Liver (tissue), 9 donors: ENCODE measurements around the gene LY6G5B. TPM values are rescaled to one million over a fixed set of nuclear protein-coding genes. Genes with fewer than 3 reads are reported as not detected.
A peak's percentile ranks its signal among the peaks of the same experiment; 100 is the strongest.

Source experiments
- DNase-seq: peaks from one replicate; pipeline ENCODE4 v3.0.0-alpha.2; 2017; ENCODE audit warnings: low spot score
- H3K27ac ChIP-seq, 2 donors: one replicate each; pipeline ENCODE4 v1.7.0; 2013; ENCODE audit warnings: inconsistent platforms in 2 of 2, low read length in 2 of 2, control low read depth in 1 of 2, low read depth in 1 of 2, mild to moderate bottlenecking in 1 of 2
- H3K27me3 ChIP-seq, 4 donors: one replicate each; pipeline versions ENCODE4 v1.6.1 to v1.7.0; 2013; ENCODE audit warnings: low read length in 3 of 4, inconsistent platforms in 1 of 4, mild to moderate bottlenecking in 1 of 4, moderate library complexity in 1 of 4; ENCODE audit not compliant: control insufficient read depth in 4 of 4, insufficient read depth in 4 of 4
- H3K36me3 ChIP-seq, 4 donors: one replicate each; pipeline versions ENCODE4 v1.6.1 to v1.7.0; 2013; ENCODE audit warnings: low read length in 3 of 4, mild to moderate bottlenecking in 3 of 4, low read depth in 1 of 4, moderate library complexity in 1 of 4; ENCODE audit not compliant: control insufficient read depth in 4 of 4, insufficient read depth in 3 of 4
- H3K4me1 ChIP-seq, 4 donors: one replicate each; pipeline versions ENCODE4 v1.6.1 to v1.7.0; 2013; ENCODE audit warnings: low read length in 3 of 4, mild to moderate bottlenecking in 3 of 4, moderate library complexity in 1 of 4; ENCODE audit not compliant: control insufficient read depth in 4 of 4, insufficient read depth in 4 of 4
- H3K4me3 ChIP-seq, 3 donors: one replicate each; pipeline versions ENCODE4 v1.6.1 to v1.7.0; 2013; ENCODE audit warnings: low read length in 3 of 3, control low read depth in 1 of 3, low read depth in 1 of 3, mild to moderate bottlenecking in 1 of 3
- H3K9ac ChIP-seq, 2 donors: one replicate each; pipeline ENCODE4 v1.7.0; 2013; ENCODE audit warnings: low read length in 2 of 2, mild to moderate bottlenecking in 2 of 2, moderate library complexity in 2 of 2, control low read depth in 1 of 2, low read depth in 1 of 2
- H3K9me3 ChIP-seq, 4 donors: one replicate each; pipeline versions ENCODE4 v1.6.1 to v1.7.0; 2013; ENCODE audit warnings: low read length in 3 of 4; ENCODE audit not compliant: control insufficient read depth in 4 of 4
- EGR1 ChIP-seq, 2 donors: IDR thresholded peaks; 2 replicates each; pipeline ENCODE4 v1.6.1; 2016 to 2018; ENCODE audit warnings: antibody characterized with exemption in 2 of 2, low read depth in 2 of 2
- FOXA1 ChIP-seq: IDR thresholded peaks from 2 replicates; pipeline ENCODE4 v1.6.1; 2016; ENCODE audit warnings: antibody characterized with exemption
- FOXA2 ChIP-seq: IDR thresholded peaks from 2 replicates; pipeline ENCODE4 v1.6.1; 2016; ENCODE audit warnings: antibody characterized with exemption
- GABPA ChIP-seq, 2 donors: IDR thresholded peaks in 1 of 2; conservative IDR thresholded peaks in 1 of 2; 2 replicates each; pipeline ENCODE4 v1.6.1; 2016; ENCODE audit warnings: antibody characterized with exemption in 2 of 2, mild to moderate bottlenecking in 1 of 2, moderate library complexity in 1 of 2
- HNF4A ChIP-seq, 2 donors: conservative IDR thresholded peaks; 2 replicates each; pipeline ENCODE4 v1.6.1; 2016; ENCODE audit warnings: antibody characterized with exemption in 2 of 2, mild to moderate bottlenecking in 2 of 2
- HNF4G ChIP-seq: IDR thresholded peaks from 2 replicates; pipeline ENCODE4 v1.6.1; 2016; ENCODE audit warnings: antibody characterized with exemption
- JUND ChIP-seq, 2 donors: IDR thresholded peaks; 2 replicates each; pipeline ENCODE4 v1.6.1; 2016; ENCODE audit warnings: antibody characterized with exemption in 2 of 2
- NR2F2 ChIP-seq: IDR thresholded peaks from 2 replicates; pipeline ENCODE4 v1.6.1; 2016; ENCODE audit warnings: antibody characterized with exemption
- RAD21 ChIP-seq, 2 donors: IDR thresholded peaks; 2 replicates each; pipeline ENCODE4 v1.6.1; 2016; ENCODE audit warnings: antibody characterized with exemption in 2 of 2, mild to moderate bottlenecking in 2 of 2
- RXRA ChIP-seq, 2 donors: IDR thresholded peaks; 2 replicates each; pipeline ENCODE4 v1.6.1; 2017 to 2018; ENCODE audit warnings: antibody characterized with exemption in 2 of 2, mild to moderate bottlenecking in 1 of 2
- SP1 ChIP-seq: IDR thresholded peaks from 2 replicates; pipeline ENCODE4 v1.6.1; 2018; ENCODE audit warnings: antibody characterized with exemption, mild to moderate bottlenecking
- TAF1 ChIP-seq: conservative IDR thresholded peaks from 2 replicates; pipeline ENCODE4 v1.6.1; 2016; ENCODE audit warnings: antibody characterized with exemption, mild to moderate bottlenecking
- YY1 ChIP-seq: IDR thresholded peaks from 2 replicates; pipeline ENCODE4 v1.6.1; 2016; ENCODE audit warnings: antibody characterized with exemption, mild to moderate bottlenecking
- WGBS: extraction: QIAGEN DNeasy Blood & Tissue Kit; methylation state at CpG from one replicate; pipeline ENCODE4 v1.1.7; 2013; 5-methylcytosine and 5-hydroxymethylcytosine counted together
- polyA plus RNA-seq, 2 donors: library from polyadenylated mRNA; stranded (reverse) in 1 of 2; unstranded in 1 of 2; fragments of 200-250 nt in 1 of 2; fragments of >200 nt in 1 of 2; fragmentation: Nextera tagmentation in 1 of 2; extraction: Ambion mirVana in 1 of 2; gene quantifications; one replicate each; pipeline versions ENCODE4 v1.2.1 to v1.2.3, GENCODE V29; 2013 to 2015
- total RNA-seq, 2 donors: library from RNA; depleted of rRNA; stranded (reverse); fragments of >200 nt; gene quantifications; one replicate each; pipeline ENCODE4 v1.2.3, GENCODE V29; 2014
- TF ChIP-seq, protein P1 (sequence below): IDR thresholded peaks from 2 replicates; pipeline ENCODE4 v1.6.1; 2016; ENCODE audit warnings: antibody characterized with exemption
- TF ChIP-seq, protein P2 (sequence below): fragments of 150-350 bp; IDR thresholded peaks from 2 replicates; pipeline ENCODE4 v1.5.1; 2017; ENCODE audit warnings: improper control_type of control experiment, low read depth, low read length; ENCODE audit not compliant: missing input control
- TF ChIP-seq, protein P3 (sequence below): IDR thresholded peaks from 2 replicates; pipeline ENCODE4 v1.6.1; 2016; ENCODE audit warnings: antibody characterized with exemption, mild to moderate bottlenecking
- TF ChIP-seq, protein P4 (sequence below): IDR thresholded peaks from 2 replicates; pipeline ENCODE4 v1.6.1; 2016; ENCODE audit warnings: antibody characterized with exemption
- TF ChIP-seq, protein P5 (sequence below): IDR thresholded peaks from 2 replicates; pipeline ENCODE4 v1.6.1; 2016; ENCODE audit warnings: antibody characterized with exemption
- donor health status: healthy.
- donor health status: healthy.
- donor health status: healthy.
- donor health status: healthy.
- donor health status: healthy.

LY6G5B gene
- total and polyA plus RNA-seq, 4 donors = 1.2 to 5.9 (median 2.1) TPM

DNA sequence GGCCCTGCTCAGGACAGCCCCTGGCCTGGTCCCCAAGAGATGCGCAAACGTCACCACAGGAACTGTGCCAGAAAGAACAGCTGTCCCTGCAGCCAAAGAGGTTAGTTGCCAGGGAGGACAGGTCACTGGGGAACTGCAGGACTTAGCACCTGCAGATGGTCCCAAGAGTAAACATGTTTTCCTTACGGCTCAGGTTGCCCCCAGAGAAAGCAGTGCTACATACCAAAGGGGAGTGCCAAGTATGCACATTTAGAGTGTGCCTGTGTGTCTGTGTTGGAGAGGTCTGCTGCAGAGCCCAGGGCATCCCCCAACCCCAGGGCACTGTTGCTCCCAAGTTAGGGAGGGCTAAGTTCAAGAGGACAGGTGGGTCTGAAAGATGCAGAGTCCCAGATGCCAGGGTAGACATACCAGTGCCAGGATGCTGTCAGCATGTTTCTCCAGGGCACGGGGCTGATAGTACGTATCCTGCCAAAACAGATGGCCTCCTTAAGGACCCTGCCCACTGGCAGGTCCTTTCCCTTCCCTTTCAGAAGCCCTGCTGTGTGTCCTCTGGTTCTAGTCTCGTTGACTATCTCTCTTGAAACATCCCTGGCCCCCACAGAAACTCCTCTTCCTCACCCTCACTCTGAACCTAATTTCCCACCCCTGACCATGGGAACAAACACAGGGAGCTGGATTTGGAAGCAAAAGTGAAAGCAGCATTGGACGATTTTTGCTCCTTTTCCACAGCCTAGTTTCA is 32.1 kb downstream of the LY6G5B start:
- H3K4me3 ChIP-seq = peak overlapping the region; percentile 72 to 96 (median 73)
- H3K36me3 ChIP-seq = peaks cover 2 to 7% (median 5%) of the 10 kb centered on the region in 4 donors
- peak overlapping the region; percentile 94 for H3K27ac ChIP-seq
- TF ChIP-seq, protein P1, sequence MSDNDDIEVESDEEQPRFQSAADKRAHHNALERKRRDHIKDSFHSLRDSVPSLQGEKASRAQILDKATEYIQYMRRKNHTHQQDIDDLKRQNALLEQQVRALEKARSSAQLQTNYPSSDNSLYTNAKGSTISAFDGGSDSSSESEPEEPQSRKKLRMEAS = no peak
- TF ChIP-seq, protein P2, sequence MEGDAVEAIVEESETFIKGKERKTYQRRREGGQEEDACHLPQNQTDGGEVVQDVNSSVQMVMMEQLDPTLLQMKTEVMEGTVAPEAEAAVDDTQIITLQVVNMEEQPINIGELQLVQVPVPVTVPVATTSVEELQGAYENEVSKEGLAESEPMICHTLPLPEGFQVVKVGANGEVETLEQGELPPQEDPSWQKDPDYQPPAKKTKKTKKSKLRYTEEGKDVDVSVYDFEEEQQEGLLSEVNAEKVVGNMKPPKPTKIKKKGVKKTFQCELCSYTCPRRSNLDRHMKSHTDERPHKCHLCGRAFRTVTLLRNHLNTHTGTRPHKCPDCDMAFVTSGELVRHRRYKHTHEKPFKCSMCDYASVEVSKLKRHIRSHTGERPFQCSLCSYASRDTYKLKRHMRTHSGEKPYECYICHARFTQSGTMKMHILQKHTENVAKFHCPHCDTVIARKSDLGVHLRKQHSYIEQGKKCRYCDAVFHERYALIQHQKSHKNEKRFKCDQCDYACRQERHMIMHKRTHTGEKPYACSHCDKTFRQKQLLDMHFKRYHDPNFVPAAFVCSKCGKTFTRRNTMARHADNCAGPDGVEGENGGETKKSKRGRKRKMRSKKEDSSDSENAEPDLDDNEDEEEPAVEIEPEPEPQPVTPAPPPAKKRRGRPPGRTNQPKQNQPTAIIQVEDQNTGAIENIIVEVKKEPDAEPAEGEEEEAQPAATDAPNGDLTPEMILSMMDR = no peak
- TF ChIP-seq FOXA2 = no peak
- no peak for TF ChIP-seq YY1
- no peak for TF ChIP-seq EGR1 (IDR thresholded peaks at IDR 0.05; ENCODE audit: low read depth in 2 of 2)
- no peak for TF ChIP-seq TAF1
- no peak for DNase-seq
- WGBS = 24% methylated on average over 7 of the region's 7 CpGs
- no peaks in the 10 kb centered on the region for H3K9me3 ChIP-seq
- H3K4me1 ChIP-seq = peaks cover 0 to 17% (median 14%) of the 10 kb centered on the region in 4 donors
- no peaks in the 10 kb centered on the region for H3K27me3 ChIP-seq
- H3K9ac ChIP-seq = peak overlapping the region; percentile 85 to 98

DNA sequence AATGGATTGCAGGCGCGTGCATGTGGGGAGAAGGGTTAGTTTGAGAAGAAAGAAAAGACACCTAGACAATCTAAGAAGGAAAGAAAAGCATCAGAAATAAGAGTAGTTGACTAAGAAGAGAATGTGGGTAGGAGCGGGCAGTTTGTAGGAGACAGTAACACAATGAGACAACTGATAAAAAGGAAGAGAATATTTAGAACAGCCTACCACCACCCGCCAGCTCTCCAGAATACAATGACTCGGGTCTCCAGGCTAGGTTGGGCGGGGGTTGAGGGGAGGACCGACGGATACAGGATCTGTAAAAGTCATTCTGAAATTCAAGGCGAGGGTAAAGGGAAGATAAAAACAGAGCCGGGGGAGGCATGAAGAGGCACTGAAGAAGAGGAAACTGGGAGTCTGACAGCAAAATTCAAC is 32.6 kb downstream of the LY6G5B start:
- H3K4me3 ChIP-seq = peak overlapping the region; percentile 72 to 96 (median 73)
- peak overlapping the region; percentile 85 to 98 for H3K9ac ChIP-seq
- DNase-seq = no peak
- H3K36me3 ChIP-seq = peaks cover 0 to 7% (median 4%) of the 10 kb centered on the region in 4 donors
- peaks cover 0 to 17% (median 14%) of the 10 kb centered on the region in 4 donors for H3K4me1 ChIP-seq
- H3K27ac ChIP-seq = peak overlapping the region; percentile 94
- no peaks in the 10 kb centered on the region for H3K27me3 ChIP-seq
- under 1% methylated on average over 10 of the region's 10 CpGs for WGBS
- TF ChIP-seq, protein P3, sequence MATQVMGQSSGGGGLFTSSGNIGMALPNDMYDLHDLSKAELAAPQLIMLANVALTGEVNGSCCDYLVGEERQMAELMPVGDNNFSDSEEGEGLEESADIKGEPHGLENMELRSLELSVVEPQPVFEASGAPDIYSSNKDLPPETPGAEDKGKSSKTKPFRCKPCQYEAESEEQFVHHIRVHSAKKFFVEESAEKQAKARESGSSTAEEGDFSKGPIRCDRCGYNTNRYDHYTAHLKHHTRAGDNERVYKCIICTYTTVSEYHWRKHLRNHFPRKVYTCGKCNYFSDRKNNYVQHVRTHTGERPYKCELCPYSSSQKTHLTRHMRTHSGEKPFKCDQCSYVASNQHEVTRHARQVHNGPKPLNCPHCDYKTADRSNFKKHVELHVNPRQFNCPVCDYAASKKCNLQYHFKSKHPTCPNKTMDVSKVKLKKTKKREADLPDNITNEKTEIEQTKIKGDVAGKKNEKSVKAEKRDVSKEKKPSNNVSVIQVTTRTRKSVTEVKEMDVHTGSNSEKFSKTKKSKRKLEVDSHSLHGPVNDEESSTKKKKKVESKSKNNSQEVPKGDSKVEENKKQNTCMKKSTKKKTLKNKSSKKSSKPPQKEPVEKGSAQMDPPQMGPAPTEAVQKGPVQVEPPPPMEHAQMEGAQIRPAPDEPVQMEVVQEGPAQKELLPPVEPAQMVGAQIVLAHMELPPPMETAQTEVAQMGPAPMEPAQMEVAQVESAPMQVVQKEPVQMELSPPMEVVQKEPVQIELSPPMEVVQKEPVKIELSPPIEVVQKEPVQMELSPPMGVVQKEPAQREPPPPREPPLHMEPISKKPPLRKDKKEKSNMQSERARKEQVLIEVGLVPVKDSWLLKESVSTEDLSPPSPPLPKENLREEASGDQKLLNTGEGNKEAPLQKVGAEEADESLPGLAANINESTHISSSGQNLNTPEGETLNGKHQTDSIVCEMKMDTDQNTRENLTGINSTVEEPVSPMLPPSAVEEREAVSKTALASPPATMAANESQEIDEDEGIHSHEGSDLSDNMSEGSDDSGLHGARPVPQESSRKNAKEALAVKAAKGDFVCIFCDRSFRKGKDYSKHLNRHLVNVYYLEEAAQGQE = no peak
- TF ChIP-seq SP1 = no peak
- no peak for TF ChIP-seq FOXA1
- no peak for TF ChIP-seq EGR1 (IDR thresholded peaks at IDR 0.05; ENCODE audit: low read depth in 2 of 2)
- no peak for TF ChIP-seq RXRA (IDR thresholded peaks at IDR 0.05)
- TF ChIP-seq, protein P1 = no peak
- TF ChIP-seq FOXA2 = no peak
- TF ChIP-seq NR2F2 = no peak
- TF ChIP-seq, protein P4, sequence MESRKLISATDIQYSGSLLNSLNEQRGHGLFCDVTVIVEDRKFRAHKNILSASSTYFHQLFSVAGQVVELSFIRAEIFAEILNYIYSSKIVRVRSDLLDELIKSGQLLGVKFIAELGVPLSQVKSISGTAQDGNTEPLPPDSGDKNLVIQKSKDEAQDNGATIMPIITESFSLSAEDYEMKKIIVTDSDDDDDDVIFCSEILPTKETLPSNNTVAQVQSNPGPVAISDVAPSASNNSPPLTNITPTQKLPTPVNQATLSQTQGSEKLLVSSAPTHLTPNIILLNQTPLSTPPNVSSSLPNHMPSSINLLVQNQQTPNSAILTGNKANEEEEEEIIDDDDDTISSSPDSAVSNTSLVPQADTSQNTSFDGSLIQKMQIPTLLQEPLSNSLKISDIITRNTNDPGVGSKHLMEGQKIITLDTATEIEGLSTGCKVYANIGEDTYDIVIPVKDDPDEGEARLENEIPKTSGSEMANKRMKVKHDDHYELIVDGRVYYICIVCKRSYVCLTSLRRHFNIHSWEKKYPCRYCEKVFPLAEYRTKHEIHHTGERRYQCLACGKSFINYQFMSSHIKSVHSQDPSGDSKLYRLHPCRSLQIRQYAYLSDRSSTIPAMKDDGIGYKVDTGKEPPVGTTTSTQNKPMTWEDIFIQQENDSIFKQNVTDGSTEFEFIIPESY = no peak
- no peak for TF ChIP-seq RAD21 (IDR thresholded peaks at IDR 0.05)
- TF ChIP-seq HNF4G = no peak
- TF ChIP-seq JUND (IDR thresholded peaks at IDR 0.05) = no peak
- TF ChIP-seq, protein P5, sequence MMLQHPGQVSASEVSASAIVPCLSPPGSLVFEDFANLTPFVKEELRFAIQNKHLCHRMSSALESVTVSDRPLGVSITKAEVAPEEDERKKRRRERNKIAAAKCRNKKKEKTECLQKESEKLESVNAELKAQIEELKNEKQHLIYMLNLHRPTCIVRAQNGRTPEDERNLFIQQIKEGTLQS = no peak
- TF ChIP-seq GABPA (IDR thresholded peaks at IDR 0.05 in 1 of 2, conservative IDR thresholded peaks at IDR 0.05 in 1 of 2) = no peak
- no peak for TF ChIP-seq TAF1
- TF ChIP-seq YY1 = no peak
- TF ChIP-seq, protein P2 = no peak
- TF ChIP-seq HNF4A (conservative IDR thresholded peaks at IDR 0.05) = no peak
- H3K9me3 ChIP-seq = no peaks in the 10 kb centered on the region
